ENCODE results near the gene TSSK3.
A peak's percentile ranks its signal among the peaks of the same experiment; 100 is the strongest.

Gene TSSK3

GRCh38 chr1:32367912-32368635, 5.7 kb downstream of the TSSK3 start:
- Histone ChIP-seq H4K20me1 (ENCODE audit: insufficient read depth, low read length) (0 out of 2 replicates have a peak, but pooled peaks cover 4% of the 10 kb centered on the region), H3K36me3 (ENCODE audit: insufficient read depth, low read length) (peaks cover 70% of the 10 kb centered on the region), H2AFZ (ENCODE audit: low read depth, low read length) (no peak overlapping the region), H3K4me2 (ENCODE audit: insufficient read depth, low read length) (no peak overlapping the region), H3K4me3 (ENCODE audit: low read depth in 1 of 2, low read length in 2 of 2) (no peak overlapping the region), H3K27me3 (ENCODE audit: insufficient read depth, low read length, poor library complexity) (no peaks in the 10 kb centered on the region), H3K9me3 (ENCODE audit: insufficient read depth, low read length, severe bottlenecking) (no peaks in the 10 kb centered on the region), H3K4me1 (ENCODE audit: insufficient read depth, low read length) (peaks cover 12% of the 10 kb centered on the region), H3K9ac (ENCODE audit: low read depth, low read length) (no peak overlapping the region), H3K79me2 (ENCODE audit: insufficient read depth, low read length) (no peaks in the 10 kb centered on the region), H3K27ac (ENCODE audit: low read length) (no peak overlapping the region)
- DNase-seq (no peak), ATAC-seq (ENCODE audit: insufficient read depth, low read depth) (no peak)
- TF ChIP-seq CTCF (IDR thresholded peaks at IDR 0.05; ENCODE audit: borderline replicate concordance, extremely low read depth, low read length, poor library complexity, severe bottlenecking) (no peak), EZH2 (IDR thresholded peaks at IDR 0.05; ENCODE audit: borderline replicate concordance, low read depth, low read length, severe bottlenecking) (no peak)

GRCh38 chr1:32372149-32372756, 9.9 kb downstream of the TSSK3 start:
- peak; percentile 77 for DNase-seq
- Histone ChIP-seq H3K9ac (ENCODE audit: low read depth, low read length) (no peak overlapping the region), H4K20me1 (ENCODE audit: insufficient read depth, low read length) (0 out of 2 replicates have a peak, but pooled peaks cover 4% of the 10 kb centered on the region), H3K36me3 (ENCODE audit: insufficient read depth, low read length) (peaks cover 79% of the 10 kb centered on the region), H3K27me3 (ENCODE audit: insufficient read depth, low read length, poor library complexity) (no peaks in the 10 kb centered on the region), H3K27ac (ENCODE audit: low read length) (no peak overlapping the region), H2AFZ (ENCODE audit: low read depth, low read length) (no peak overlapping the region), H3K9me3 (ENCODE audit: insufficient read depth, low read length, severe bottlenecking) (no peaks in the 10 kb centered on the region), H3K4me1 (ENCODE audit: insufficient read depth, low read length) (peaks cover 13% of the 10 kb centered on the region), H3K4me2 (ENCODE audit: insufficient read depth, low read length) (no peak overlapping the region), H3K79me2 (ENCODE audit: insufficient read depth, low read length) (no peaks in the 10 kb centered on the region), H3K4me3 (ENCODE audit: low read depth in 1 of 2, low read length in 2 of 2) (no peak overlapping the region)
- TF ChIP-seq EZH2 (IDR thresholded peaks at IDR 0.05; ENCODE audit: borderline replicate concordance, low read depth, low read length, severe bottlenecking) (no peak), CTCF (IDR thresholded peaks at IDR 0.05; ENCODE audit: borderline replicate concordance, extremely low read depth, low read length, poor library complexity, severe bottlenecking) (peak; percentile 61)
- peak; percentile 96 for ATAC-seq (ENCODE audit: insufficient read depth, low read depth)

- peaks cover 80% of the 10 kb centered on the region for H3K36me3 ChIP-seq (ENCODE audit: insufficient read depth, low read length)
Observed at GRCh38 chr1:32373996-32374592, 11.8 kb downstream of the TSSK3 start.

More at GRCh38 chr1:32373996-32374592, 11.8 kb downstream of the TSSK3 start:
- Histone ChIP-seq H3K9me3 (ENCODE audit: insufficient read depth, low read length, severe bottlenecking) (no peaks in the 10 kb centered on the region), H3K27me3 (ENCODE audit: insufficient read depth, low read length, poor library complexity) (no peaks in the 10 kb centered on the region), H2AFZ (ENCODE audit: low read depth, low read length) (no peak overlapping the region), H3K4me2 (ENCODE audit: insufficient read depth, low read length) (no peak overlapping the region), H3K9ac (ENCODE audit: low read depth, low read length) (no peak overlapping the region), H3K27ac (ENCODE audit: low read length) (no peak overlapping the region), H3K4me1 (ENCODE audit: insufficient read depth, low read length) (peaks cover 13% of the 10 kb centered on the region), H4K20me1 (ENCODE audit: insufficient read depth, low read length) (0 out of 2 replicates have a peak, but pooled peaks cover 4% of the 10 kb centered on the region), H3K4me3 (ENCODE audit: low read depth in 1 of 2, low read length in 2 of 2) (no peak overlapping the region), H3K79me2 (ENCODE audit: insufficient read depth, low read length) (no peaks in the 10 kb centered on the region)
- TF ChIP-seq EZH2 (IDR thresholded peaks at IDR 0.05; ENCODE audit: borderline replicate concordance, low read depth, low read length, severe bottlenecking) (no peak), CTCF (IDR thresholded peaks at IDR 0.05; ENCODE audit: borderline replicate concordance, extremely low read depth, low read length, poor library complexity, severe bottlenecking) (no peak)
- DNase-seq (no peak), ATAC-seq (ENCODE audit: insufficient read depth, low read depth) (no peak)
